GM21619 (cell line): ENCODE measurements around the gene TXNDC9.
"Not testable (repeated sequence)": the region's sequence is repeated elsewhere in the genome, so short reads cannot be mapped to it uniquely, and the experiment has no call there.

Experiments
- ATAC-seq: cut with Tn5 transposase; IDR thresholded peaks from one replicate; pipeline ENCODE4 v1.9.1; 2021; ENCODE audit not compliant: unreplicated experiment

TXNDC9 gene, protein sequence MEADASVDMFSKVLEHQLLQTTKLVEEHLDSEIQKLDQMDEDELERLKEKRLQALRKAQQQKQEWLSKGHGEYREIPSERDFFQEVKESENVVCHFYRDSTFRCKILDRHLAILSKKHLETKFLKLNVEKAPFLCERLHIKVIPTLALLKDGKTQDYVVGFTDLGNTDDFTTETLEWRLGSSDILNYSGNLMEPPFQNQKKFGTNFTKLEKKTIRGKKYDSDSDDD

GRCh38 chr2:99335911-99336803 lies at the start of gene TXNDC9:
TXNDC9 (minus strand) TSS chr2:99336333; CDS start chr2:99333210, 3,123 bp downstream.
- ATAC-seq = peak; percentile 65

DNA sequence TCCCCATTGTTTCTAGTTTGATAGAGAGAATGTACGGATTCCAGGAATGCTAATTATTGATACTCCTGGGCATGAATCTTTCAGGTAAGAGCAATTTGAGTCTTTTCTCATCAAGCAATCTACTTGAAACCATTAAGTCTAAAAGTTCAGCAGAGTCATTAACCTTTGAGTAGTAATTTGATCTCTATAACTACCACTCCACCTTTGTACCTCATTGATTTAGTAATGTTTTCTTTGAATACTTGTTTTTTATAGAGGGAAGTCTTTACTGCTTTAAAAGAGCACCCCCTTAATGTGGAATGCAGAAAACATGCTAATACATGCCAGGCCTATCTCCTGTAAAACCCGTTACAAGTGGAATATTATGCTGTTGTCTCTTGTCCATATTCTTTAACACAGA lies 46.0 kb upstream of the TXNDC9 start:
- no peak for ATAC-seq

- ATAC-seq = peak; percentile 88
Measured at GRCh38 chr2:99380376-99381010, 44.4 kb upstream of the TXNDC9 start.

DNA sequence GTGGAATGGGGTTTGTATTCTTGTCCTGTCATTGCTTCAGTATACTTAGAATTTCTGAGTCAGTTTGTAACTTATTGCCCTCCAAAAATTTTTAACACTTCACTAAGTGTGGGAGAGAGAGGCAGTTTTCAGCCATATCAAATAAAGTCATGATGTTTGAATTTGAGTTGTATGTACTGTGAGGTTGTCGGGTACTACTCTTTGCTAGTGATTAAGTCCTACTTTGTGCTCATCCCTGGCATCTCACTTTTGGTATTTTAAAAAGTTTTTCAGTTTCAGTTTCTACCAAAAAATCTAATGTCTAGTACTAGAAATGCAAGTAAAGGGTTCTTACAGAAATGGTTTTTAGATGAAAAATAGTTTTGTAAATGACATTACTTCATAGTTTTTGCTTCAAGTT lies 41.7 kb upstream of the TXNDC9 start:
- no peak for ATAC-seq

DNA sequence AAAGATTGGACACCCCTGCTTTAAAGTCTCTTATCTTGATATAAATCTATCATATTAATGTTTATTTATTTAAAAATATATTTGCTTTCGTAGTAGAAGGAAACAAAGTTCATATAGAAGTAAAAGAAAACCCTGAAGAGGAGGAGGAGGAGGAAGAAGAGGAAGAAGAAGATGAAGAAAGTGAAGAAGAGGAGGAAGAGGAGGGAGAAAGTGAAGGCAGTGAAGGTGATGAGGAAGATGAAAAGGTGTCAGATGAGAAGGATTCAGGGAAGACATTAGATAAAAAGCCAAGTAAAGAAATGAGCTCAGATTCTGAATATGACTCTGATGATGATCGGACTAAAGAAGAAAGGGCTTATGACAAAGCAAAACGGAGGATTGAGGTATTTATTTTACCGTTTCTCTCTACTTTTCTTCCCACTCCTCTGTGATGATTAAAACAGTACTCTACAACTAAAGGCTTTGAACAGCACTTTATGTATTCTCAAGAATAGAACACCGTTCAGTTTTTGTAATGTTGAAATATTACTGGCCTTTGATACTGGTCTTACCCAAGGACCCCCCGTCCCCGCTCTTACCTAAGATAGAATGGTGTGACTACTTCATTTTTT lies 40.2 kb upstream of the TXNDC9 start:
- ATAC-seq = no peak

DNA sequence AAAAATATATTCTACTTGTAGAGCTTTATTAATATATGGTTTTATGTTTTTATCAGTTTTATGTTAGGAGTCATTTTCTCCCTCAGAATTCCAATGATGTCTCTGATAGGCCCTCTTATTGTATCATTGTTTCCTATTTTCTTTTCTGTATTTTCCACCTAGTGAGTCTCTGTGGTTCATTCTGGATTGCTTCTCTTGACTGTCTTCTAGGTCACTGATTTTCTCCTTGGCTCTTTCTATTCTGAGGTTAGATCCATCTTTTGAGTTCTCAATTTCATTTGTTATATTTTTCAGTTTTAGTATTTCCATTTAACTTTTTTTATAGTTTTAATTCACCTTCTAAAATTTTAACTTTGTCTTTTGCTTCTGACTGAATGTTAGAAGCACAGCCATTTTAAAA lies 38.6 kb upstream of the TXNDC9 start:
- no peak for ATAC-seq

DNA sequence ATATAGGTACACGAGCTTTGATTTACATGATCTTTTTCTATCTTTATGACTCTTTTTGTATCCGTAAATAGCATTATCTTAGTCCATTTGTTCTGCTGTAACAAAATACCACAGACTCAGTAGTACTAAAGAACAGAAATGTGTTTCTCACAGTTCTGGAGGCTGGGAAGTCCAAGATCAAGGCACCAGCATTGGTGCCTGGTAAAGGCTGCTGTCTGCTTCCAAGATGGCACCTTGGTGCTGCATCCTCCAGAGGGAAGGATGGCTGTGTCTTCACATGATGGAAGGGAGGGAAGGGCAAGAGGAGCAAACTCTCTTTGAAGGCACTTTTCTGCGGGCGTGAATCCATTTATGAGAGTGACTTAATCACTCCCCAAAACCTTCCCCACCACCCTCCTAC lies 37.0 kb upstream of the TXNDC9 start:
- ATAC-seq = no peak

- not testable (repeated sequence) for ATAC-seq
Measured at GRCh38 chr2:99368854-99369253, 32.7 kb upstream of the TXNDC9 start.

DNA sequence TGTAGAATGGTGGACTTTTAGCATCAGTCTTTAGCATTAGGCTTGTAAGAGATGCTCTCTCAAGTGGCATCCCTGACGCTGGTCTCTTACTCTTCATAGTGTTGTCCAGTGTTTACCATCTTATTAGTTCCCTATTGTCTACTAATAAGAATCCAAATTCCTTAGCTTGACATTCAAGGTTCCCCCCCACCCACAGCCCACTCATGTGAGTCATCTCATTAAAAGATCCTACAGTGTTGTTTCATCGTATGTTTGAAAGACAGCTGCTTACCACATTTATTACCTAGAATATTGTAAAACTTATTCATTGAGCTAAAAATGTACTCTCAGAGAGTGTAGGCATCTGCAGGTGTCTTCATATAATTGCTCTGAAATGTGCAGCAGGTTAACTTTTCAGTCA lies 29.5 kb upstream of the TXNDC9 start:
- no peak for ATAC-seq

- no peak for ATAC-seq
Measured at GRCh38 chr2:99356853-99357252, 20.7 kb upstream of the TXNDC9 start.

- not testable (repeated sequence) for ATAC-seq
Measured at GRCh38 chr2:99354825-99355224, 18.7 kb upstream of the TXNDC9 start.

DNA sequence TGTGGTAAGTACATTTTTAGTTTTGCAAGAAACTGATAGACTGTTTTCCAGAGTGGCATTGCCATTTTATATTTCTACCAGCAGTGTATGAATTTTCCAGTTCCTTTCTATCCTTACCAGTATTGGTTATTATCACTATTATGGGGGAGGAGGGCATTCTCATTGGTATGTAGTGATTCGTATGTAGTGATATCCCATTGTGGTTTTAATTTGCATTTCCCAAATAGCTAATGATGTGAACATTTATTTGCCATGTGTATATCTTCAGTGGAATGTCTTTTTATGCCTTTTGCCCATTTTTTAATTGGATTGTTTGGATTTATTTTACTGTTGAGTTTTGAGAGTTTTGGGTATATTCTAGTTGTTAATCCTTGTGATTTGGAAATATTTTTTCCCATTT lies 17.9 kb upstream of the TXNDC9 start:
- no peak for ATAC-seq

DNA sequence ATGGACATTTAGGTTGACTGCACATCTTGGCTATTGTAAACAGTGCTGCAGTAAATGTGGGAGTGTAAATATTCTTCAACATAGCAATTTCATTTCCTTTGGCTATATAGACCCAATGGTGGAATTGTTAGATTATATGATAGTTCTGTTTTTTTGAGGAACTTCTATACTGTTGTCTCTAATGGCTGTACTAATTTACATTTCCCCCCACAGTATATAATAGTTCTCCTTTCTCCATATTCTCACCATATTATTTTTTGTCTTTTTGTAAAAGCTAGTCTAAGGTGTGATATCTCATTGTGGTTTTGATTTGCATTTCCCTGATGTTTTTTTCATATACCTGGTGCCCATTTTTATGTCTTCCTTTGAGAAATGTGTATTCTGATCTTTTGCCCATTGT lies 14.1 kb upstream of the TXNDC9 start:
- ATAC-seq = no peak

DNA sequence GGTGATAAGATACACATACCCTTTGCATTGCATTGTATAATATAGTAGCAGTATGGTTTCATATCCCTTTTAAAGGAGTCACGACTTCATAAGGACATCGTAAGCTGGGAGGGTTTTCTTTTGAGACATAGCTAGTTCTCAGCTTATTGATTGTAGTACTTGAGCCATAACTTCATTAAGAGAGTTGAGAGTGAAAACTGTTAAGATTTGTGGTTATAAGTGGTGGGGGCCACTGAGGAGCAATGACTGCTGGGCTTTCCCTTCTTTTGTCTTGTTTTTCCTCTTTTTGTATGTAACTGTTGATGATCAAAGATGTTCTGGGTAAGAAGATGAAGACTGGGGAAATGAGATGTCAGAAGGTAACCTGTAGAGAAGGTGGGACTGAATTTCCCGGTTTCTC lies 12.0 kb upstream of the TXNDC9 start:
- ATAC-seq = no peak

DNA sequence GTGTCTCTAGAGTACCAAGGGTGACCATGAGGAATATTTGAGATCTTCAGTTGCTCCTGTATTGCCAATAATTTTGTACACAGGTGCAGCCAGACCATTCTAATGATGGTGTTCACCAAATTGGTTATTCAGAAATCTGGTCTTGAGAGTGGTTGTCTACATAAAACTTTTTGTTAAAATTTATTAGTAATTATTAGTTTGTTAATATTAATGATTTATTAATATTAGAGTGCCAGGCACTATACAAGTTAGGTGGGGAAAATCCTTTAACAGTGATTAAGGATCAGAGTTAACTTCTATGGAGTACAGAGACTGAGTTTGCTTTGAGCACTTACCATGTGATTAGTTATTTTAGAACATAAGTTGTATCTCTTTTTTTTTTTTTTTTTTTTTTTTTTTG lies 10.1 kb upstream of the TXNDC9 start:
- no peak for ATAC-seq

DNA sequence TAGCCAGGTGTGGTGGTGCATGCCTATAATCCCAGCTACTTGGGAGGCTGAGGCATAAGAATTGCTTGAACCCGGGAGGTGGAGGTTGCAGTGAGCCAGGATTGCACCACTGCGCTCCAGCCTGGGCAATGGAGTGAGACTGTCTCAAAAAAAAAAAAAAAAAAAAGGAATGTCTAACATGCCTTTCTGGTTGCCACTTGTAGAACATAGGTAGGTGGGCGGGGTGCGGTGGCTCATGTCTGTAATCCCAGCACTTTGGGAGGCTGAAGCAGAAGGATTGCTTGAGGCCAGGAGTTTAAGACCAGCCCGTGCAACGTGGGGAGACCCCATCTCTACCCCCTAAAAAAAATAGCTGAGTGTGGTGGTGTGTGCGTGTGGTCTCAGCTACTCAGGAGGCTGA lies 9.3 kb upstream of the TXNDC9 start:
- not testable (repeated sequence) for ATAC-seq

DNA sequence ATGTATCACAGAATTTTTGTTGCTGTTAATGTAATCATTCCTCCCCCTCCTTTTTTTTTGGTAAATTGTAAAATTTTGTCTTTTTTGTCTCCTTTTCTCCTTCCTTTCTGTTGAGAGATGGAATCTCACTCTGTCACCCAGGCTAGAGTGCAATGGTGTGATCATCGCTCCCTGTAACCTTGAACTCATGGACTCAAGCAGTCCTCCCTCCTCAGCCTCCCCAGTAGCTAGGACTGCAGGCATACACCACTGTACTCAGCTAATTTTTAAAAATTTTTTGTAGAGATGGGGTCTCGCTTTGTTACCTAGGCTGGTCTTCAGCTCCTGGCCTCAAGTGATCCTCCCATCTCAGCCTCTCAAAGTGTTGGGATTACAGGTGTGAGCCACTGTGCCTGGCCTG lies 6.4 kb upstream of the TXNDC9 start:
- ATAC-seq = no peak

DNA sequence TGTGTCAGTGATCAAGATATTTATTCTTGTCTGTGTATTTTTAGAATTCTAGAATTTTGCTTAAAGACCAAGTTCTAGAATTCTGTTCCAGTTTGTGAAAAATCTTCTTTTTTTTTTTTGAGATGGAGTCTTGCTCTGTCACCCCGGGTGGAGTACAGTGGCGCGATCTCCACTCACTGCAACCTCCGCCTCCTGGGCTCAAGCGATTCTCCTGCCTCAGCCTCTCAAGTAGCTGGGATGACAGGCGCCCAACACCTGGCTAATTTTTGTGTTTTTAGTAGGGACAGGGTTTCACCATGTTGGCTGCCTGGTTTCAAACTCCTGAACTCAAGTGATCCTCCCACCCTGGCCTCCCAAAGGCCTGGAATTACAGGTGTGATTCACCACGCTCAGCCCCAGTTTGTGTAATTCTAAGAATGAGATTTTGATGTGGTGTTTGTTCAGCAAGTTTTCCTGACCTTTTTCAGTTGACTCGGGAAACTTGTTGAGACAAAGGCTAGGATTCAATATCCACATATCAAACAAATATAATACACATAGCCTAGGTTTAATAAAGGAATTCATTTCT lies 4.6 kb upstream of the TXNDC9 start:
- ATAC-seq = no peak

DNA sequence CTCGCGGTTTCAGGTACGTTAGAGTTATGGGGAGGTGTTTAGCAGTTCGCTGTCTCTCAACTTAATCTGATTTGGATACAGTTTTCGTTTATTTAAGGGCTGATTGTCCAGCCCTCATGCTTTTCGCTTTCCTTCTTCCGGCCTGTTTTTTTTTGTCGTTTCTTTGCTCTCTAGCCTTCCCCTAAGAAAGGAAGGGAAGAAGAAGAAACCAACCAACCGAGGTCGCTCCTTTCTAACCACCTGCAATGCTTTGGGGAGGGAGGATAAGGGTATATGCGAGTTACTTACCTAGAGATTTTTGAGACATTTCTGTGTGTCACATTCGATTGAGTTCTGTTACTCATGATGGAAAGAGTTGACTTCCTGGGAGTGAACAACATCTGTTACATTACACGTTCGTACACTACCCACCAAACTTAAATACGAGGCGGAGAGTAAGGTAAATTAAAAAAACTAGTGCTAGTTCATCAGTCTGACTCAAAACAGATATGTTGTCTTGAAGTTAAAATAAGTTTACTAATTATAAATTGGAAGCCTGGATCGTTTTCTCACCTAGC lies 2.0 kb upstream of the TXNDC9 start:
- ATAC-seq = no peak

DNA sequence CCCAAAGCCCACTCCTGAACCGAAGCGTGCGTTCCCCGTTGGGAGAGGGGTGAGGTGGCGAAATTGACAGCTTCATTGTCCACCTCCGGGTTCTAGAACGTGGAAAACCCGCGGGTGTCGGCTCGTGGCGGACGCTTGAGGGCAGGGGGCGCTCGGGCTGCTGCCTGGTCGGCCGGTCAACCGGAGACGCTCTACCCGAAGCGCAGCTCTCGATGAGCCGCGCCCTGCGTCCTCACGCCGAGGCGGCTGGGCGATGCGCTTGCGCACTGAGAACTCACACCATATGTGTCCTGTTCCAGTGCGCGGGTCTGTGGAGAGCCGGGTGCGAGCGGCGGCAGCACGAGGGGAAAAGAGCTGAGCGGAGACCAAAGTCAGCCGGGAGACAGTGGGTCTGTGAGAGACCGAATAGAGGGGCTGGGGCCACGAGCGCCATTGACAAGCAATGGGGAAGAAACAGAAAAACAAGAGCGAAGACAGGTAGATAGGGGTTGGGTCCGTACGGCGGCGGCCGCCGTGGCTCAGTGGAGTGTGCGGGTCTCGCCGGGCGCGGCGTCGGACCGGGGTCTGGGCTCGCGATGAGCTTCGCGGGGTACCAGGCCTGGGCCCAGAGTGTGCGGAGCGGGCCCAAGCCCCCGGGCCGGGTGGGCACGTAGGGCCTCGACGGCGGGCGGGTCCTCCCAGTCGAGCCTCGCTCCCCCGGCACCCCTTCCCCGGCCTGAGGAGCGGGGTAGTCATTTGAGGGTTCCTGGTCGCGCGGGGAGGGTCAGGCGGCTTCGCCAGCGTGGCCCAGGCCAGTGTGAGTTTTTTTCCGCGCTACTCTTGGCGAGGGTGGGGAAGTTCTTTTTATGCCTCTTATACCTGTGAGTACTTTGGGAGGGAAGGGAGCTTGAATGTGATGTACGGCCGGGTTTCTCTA lies 1.2 kb upstream of the TXNDC9 start, which contains the start of gene EIF5B:
Gene EIF5B (plus strand): TSS at position 277 of the 916 bp plus-strand sequence. CDS start 166 bp downstream, at position 443.
- ATAC-seq = peak; percentile 57
